Astrocyte (in vitro differentiated cells and primary cell): ENCODE results near the gene PRM3.

Experiments
- CTCF ChIP-seq: IDR thresholded peaks from 2 replicates; pipeline ENCODE4 v1.5.1; 2011; ENCODE audit warnings: low read depth, mild to moderate bottlenecking, inconsistent platforms, low read length, moderate library complexity; ENCODE audit not compliant: insufficient read depth
- EZH2 ChIP-seq: IDR thresholded peaks from 2 replicates; pipeline ENCODE4 v1.6.1; 2012; ENCODE audit warnings: mild to moderate bottlenecking, low read length, inconsistent platforms; ENCODE audit not compliant: insufficient read depth

- TF ChIP-seq CTCF: no peak
- TF ChIP-seq EZH2: no peak
Measured at GRCh38 chr16:11307639-11308492, 34.4 kb upstream of the PRM3 start.
